H54 (cell line): Measurements from ENCODE around the gene HS1BP3.
A peak's percentile ranks its signal among the peaks of the same experiment; 100 is the strongest.

Source experiments
- DNase-seq: peaks from one replicate; pipeline ENCODE4 v3.0.0; 2011; ENCODE audit warnings: low spot score, mixed read lengths; ENCODE audit not compliant: insufficient read length
- FAIRE-seq: peaks from 3 replicates; lab custom pipeline; 2011; peaks lifted over from hg19 to GRCh38; lab: Jason Lieb, UNC
- POLR2A ChIP-seq: IDR thresholded peaks from 2 replicates; pipeline ENCODE4 v1.6.1; 2011; ENCODE audit warnings: low read depth, mild to moderate bottlenecking, low read length

The HS1BP3 gene

DNA sequence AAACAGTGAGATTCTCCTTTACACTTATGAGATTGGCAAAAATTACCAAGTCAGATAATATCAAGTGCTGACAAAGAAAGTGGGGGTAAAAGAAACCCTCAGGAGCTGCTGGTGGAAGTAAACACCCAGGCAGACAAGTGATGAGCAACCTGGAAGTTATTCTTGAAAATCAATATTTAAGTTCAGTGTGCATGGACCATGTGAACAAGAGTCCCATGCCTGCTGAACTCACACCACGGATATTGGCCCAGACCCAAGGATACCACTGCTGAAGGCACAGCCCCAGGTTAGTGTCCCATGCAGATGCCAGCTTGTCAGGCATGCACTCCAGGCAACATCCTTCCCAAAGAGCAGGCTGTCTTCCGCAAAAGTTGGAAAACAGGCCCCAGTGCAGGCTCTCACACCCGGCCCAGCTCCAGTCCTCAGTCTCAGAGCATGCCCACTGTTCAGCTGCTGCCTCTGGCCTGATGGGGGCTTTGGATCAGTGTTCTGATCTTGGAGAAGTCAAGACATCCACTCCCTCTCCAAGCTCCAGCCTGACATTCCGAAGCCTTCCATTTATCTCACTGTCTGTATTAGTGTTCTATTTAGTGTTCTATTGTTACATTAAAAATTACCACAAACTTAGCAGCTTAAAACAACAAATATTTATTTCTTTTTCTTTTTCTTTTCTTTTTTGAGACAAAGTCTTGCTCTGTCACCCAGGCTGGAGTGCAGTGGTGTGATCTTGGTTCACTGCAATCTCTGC lies 70.0 kb downstream of the HS1BP3 start:
- DNase-seq (no peak), FAIRE-seq (no peak)
- TF ChIP-seq POLR2A = no peak

DNA sequence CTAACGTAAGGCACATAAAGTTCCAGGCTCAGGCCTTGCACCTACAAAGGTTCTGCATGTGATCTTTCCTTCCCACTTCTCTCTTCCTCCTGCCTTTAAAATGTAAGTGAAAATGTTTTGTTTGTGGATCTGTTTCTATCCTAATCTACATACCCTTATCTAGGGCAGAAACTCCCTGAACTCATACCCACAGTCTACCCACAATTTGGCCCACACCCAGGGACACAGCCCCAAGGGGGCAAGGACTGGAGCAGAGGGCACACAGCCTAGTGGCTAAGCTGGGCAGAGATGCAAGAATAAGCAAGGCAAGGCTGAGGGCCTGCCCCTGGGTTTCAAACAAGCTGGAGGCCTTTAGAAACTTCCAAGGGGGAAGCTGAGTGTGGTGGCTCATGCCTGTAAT lies 71.0 kb downstream of the HS1BP3 start:
- FAIRE-seq (no peak), DNase-seq (no peak)
- TF ChIP-seq POLR2A = no peak

DNA sequence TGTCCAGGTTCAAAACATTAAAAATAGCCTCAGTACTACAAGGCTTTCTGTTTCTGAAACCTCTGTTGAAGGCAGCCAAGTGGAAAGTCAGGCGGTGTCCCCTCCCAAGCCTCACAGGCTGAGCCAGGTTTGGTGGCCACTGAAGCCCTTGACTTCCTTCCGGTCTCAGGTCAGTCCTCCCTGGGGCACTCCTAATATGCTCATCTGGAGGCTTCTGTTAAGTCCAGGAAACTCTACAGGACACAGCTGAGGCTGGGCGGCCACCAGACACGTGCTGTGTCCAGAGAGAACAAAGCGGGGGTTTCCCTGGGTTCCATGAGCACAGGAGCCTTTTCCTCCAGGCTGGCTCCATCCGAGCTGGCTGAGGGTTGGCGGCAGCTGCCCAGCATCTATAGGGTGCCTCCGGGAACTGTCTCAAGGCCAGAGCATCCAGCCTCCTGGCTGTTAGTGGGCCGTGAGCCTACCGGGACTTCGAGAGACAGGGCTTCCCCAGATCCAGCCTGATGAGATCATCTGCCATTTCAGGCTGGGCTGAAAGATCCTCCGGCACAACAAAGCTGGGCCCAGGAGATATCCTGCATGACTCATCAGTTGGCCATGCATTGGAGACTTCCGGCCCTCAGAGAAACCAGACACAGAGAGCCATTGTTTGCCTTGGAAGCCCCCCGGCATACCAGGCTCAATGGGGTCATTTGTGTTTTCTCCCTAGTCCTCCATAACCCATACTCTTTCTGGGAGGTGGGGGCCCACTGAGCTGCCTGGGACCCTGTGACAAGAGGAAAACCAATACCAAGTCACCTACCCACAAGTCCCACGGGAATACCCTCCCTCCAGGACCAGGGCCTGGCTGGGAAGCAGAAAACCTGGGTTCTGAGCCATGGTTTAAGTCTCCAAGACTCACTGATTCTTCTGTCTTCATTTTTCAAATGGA lies 71.7 kb downstream of the HS1BP3 start:
- peak; percentile 82 for FAIRE-seq
- peak; percentile 79 for DNase-seq
- no peak; the same call in 1 of the 2 replicates for TF ChIP-seq POLR2A

DNA sequence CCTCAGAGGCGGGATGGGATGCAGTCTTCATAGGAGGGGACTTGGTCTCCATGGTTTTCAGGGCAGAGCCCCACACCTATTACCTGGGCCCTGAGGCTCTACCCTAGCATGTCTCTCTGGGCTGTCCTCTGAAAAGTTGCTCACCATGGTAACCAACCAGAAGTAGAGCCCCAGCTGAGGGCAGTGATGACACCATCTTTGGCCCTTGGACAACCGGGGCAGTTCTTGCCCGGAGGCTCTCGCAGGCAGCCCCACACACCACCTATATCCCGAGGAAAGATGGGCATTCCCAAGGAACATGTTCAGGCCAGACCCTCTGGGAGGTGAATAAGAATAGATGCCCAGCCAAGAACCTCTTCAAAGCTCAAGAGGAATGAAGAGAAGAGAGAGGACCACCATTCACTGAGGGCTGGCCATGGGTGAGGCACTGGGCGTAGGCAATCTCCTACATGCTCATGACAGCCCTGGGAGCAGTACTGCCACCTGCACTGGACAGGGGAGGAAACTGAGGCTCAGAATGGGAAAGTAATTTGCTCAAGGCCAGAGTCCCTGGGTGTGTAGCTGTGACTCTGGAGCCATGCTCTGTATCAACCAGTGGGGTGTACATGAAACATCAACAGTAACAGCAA lies 72.5 kb downstream of the HS1BP3 start:
- DNase-seq = no peak
- TF ChIP-seq POLR2A = no peak
- no peak for FAIRE-seq

DNA sequence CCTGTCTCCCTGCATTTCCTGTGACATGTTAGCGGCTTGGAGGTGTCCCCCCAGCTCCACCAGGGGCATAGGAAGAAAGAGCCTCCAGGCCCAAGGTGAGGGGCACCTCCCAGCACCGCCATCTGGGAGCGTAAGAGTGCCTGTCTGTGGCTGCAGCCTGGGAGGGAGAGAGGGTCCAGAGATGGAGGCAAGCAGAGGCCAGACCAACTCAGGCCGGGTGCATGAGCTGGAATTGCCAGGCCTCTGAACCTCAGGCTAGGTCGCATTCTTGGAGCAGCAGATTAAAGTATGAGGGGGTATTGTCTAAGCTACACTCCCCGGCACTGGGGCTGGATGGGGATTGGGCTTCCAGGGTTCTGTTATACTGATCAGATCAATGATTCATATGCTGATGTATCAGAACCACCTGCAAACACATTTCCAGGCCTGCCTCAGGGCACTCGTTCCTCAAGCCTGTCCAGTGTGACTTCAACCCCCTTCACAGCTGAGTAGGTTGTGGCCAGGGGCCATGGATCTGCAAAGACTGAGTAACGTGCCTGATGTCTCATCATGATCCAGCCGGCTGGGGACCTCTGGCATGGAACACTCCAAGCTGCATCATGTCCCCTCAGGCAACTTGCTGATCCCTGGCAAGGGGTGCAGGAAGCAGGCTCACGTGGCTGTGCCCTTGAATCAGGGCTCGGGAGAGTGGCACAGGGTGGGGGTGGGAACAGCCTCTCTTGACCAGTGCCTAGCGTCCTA lies 73.2 kb downstream of the HS1BP3 start:
- DNase-seq = peak; percentile 68
- TF ChIP-seq POLR2A = no peak
- peak; percentile 48 for FAIRE-seq

DNA sequence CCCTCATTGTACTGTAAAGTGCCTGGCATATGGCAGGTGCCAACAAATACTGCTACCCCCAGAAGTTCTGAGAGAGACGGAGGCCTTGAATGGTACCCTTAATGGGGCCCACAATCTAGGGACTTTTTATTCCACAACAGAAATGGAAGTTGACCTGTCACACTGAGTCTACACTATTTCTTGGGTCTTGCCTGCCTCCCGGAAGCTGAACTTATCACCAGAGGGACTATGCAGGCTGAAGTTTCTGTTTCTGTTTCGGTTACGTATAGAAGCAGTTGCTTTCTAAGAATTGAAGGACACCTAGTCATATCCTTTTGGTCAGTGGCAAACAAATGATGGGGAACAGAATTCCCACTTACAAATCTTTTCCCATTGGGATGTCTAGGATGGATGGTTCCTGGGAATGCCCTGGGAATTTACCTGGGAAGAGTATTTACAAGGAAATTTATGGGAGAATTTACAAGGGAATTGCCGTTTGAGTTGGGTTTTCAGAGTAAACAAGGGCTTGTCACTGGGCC lies 74.2 kb downstream of the HS1BP3 start:
- TF ChIP-seq POLR2A = no peak
- DNase-seq = no peak
- no peak for FAIRE-seq

DNA sequence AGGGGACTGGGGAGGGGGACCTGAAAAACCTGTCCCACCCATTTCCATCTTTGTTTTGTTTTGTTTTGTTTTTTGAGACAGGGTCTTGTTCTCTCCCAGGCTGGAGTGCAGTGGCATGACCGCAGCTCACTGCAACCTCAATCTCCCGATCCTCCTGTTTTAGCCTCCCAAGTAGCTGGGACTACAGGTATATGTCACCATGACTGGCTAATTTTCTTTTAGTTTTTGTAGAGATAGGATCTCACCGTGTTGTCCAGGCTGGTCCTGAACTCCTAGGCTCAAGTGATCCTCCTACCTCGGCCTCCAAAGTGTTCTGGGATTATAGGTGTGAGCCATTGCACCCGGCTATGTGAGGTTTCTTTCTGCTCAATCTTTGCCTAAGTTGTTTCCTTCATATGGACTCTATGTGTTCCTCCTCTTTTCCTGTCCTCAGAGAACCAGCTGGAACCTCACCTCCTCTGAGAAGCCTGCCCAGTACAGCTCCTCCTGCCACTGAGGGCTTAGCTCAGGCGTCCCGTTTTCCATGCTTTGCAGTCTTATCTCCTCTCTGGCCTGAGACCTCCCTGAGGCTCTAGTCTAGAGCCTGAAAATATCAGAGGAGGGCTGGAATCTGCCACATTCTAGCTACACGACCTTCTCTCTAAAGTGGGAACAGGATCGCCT lies 74.8 kb downstream of the HS1BP3 start:
- no peak for TF ChIP-seq POLR2A
- FAIRE-seq = no peak
- DNase-seq = no peak

DNA sequence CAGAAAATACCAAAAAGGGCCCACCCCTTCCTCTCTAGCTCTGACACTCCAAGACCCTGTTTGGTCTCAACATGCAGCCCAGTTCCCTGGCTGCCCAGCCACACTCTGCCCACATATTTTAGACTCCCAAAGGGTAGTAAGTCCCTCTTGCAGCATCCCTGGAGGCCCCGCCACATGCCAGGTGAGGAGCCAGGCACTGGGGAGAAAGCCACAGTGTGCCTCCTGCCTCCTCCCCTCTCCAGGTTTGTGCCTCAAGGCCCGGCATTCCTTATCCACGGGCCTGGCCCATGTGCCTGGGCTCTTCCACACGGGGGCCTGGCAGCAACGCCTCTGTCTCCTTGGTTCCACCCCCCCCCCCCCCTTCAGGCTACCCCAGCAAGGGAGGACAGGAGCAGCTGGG lies 75.5 kb downstream of the HS1BP3 start:
- TF ChIP-seq POLR2A = no peak
- FAIRE-seq (no peak), DNase-seq (no peak)

DNA sequence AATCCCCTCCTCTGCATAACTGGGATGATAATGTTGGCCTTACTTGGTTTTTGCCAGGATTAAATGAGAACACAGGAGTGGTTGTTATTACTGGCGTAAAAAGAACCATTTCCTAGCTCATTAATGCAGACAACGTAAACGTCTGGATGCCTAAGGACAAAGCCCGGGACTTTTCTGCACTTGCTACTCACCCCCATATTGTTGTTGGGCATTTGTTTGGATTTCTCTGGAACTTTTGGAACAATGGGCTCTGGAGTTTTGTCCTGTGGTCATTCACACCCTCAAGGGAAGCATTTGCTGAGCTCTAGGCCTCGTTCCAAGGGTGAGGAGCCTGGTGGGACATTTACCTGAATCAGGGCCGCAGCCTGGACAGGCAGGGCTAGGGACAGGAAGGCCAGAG lies 76.0 kb downstream of the HS1BP3 start:
- FAIRE-seq (no peak), DNase-seq (no peak)
- no peak for TF ChIP-seq POLR2A

DNA sequence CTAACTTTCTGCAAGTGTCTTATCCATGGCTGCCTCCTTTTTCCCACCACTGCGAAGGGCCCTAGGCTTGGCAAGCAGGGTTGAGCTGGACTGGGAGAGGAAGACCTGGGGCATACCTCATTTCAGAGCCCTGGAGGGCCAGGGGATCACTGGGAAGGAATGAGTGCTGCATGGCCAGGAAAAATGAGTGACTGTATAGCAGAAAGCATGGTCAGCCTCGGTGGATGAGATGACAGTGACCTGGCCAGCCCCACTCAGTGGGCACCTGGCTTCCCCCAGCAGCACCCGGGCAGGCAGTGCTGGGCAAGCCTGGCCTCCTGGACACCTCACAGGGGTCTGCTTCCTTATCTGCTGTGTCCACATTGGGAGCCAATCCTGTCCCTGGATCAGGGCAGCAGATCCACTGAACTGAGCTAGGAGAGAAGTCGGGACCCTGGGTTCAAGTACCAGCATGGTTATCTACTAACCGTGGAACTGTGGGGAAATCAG lies 76.4 kb downstream of the HS1BP3 start:
- no peak for TF ChIP-seq POLR2A
- DNase-seq (no peak), FAIRE-seq (no peak)

DNA sequence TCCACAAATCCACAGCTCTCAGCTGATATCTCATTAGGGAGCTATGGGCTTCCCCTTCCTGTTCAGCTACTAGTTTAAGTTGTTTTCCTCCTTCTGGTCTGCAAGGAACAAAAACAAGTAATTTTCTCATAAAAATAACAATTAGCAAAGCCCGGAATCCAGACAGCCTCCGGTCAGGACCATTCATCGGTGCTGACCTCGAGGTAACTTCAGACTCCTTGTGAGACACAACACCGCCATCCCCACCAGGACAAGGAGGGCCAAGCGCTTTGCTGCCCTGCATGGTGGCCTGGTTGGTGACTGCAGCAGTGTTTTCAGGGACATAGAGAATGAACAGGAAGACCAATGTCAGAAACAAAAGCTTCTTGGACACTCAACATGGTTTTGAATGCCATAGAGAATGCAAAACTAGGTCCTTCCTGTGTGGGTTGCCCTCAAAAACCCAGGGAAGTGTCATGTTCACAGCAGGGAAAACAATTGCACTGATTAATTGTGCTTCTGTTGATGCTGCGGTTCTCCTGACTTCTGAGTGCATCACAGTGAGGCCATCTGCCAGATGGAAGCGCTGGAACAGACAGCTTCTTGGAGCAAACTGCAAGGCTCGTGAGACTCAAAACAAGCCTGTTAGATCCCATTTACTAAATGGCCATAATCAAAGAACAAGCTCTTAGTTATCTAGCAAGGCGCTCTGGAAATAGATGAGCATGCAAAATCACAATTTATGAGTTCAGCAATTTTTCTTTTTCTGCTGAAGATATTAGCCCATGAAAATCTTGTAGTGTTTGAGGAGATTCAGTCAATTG lies 77.1 kb downstream of the HS1BP3 start:
- FAIRE-seq (peak; percentile 81), DNase-seq (no peak)
- no peak for TF ChIP-seq POLR2A

DNA sequence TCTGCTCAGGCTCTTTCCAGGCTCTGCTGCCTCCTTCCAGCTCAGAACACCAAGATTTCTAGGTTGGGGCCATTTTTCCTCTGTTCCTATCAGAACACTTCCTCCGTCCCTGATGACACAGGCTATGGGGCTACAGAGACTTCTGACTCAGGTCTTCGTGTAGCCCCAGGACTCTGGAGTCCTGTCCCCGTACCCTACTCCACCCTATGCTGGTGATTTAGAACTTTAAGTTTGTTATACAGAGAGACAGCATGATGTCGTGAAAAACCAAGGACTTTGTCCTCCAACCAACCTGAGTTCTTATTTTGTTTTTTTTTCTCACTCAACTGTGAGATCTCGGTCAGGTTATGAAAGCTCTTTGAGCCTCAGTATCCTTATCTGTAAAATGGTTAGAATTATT lies 78.7 kb downstream of the HS1BP3 start:
- no peak for TF ChIP-seq POLR2A
- FAIRE-seq (no peak), DNase-seq (no peak)
